Measurements from ENCODE around the gene APOA4. TPM values are rescaled to one million over a fixed set of nuclear protein-coding genes. Genes with fewer than 3 reads are reported as not detected.

Gene APOA4
- total and polyA plus RNA-seq, 2 of the 13 experiments (the other 11 are each of a cell fraction or from before 2014, with no cell fraction given), result 3.8 to 7.2 TPM

GRCh38 chr11:116792144-116792868 lies 30.8 kb downstream of the APOA4 start (continued):
- TF ChIP-seq ZNF407 (CRISPR knock-in tag; IDR thresholded peaks at IDR 0.05; ENCODE audit: not compliant biosample characterization), result no peak
- peak; percentile 76 for TF ChIP-seq SKI (IDR thresholded peaks at IDR 0.05; ENCODE audit: partially characterized antibody)
- no peak for TF ChIP-seq ZNF225 (CRISPR knock-in tag; IDR thresholded peaks at IDR 0.05)
- TF ChIP-seq ZFP41 (CRISPR knock-in tag; IDR thresholded peaks at IDR 0.05; ENCODE audit: borderline replicate concordance), result no peak
- peak; percentile 77 for TF ChIP-seq BCL6 (CRISPR knock-in tag; IDR thresholded peaks at IDR 0.05)
- TF ChIP-seq ZSCAN25 (CRISPR knock-in tag; IDR thresholded peaks at IDR 0.05), result peak; percentile 68; the same call in 1 of the 2 replicates
- TF ChIP-seq KDM2A (CRISPR knock-in tag; IDR thresholded peaks at IDR 0.05; ENCODE audit: borderline replicate concordance, low read depth), result 0 out of 2 replicates have a peak, but pooled peaks have one; percentile 14
- peak; percentile 60; the same call in 1 of the 2 replicates for TF ChIP-seq MYPOP (CRISPR knock-in tag; IDR thresholded peaks at IDR 0.05)
- TF ChIP-seq FOXA3 (CRISPR knock-in tag; IDR thresholded peaks at IDR 0.05), result peak; percentile 79
- TF ChIP-seq KAT7 (CRISPR knock-in tag; IDR thresholded peaks at IDR 0.05; ENCODE audit: borderline replicate concordance), result no peak; the same call in 1 of the 2 replicates
- TF ChIP-seq SOX5 (CRISPR knock-in tag; IDR thresholded peaks at IDR 0.05; ENCODE audit: borderline replicate concordance), result peak; percentile 57
- no peak for TF ChIP-seq HMGXB3 (CRISPR knock-in tag; IDR thresholded peaks at IDR 0.05; ENCODE audit: borderline replicate concordance)

Data from HepG2 (cell line).